ENCODE measurements around the gene GPN2.

GRCh38 chr1:26882696-26883463 lies 7.2 kb downstream of the GPN2 start:
- TF ChIP-seq CTCF (IDR thresholded peaks at IDR 0.05 in 4 of 5, conservative IDR thresholded peaks at IDR 0.05 in 1 of 5) (no peak), POLR2A (IDR thresholded peaks at IDR 0.05) (no peak)

All from gastrocnemius medialis (tissue), 4 donors.